OCI-LY7 (cell line): ENCODE measurements around the gene CFAP206. TPM values are rescaled to one million over a fixed set of nuclear protein-coding genes. Genes with fewer than 3 reads are reported as not detected.

Experiments
- BruUV-seq: library from RNA; stranded (reverse); fragments of 400-500 nt; replicated peaks from 2 replicates; lab custom pipeline; 2021; lab: Mats Ljungman, UMichigan
- CTCF ChIA-PET: fragments of 300-600 bp; sonication (Branson Sonifier 250); formaldehyde crosslinking; loops from one replicate; lab custom pipeline; 2022; ENCODE audit warnings: antibody characterized with exemption; ENCODE audit not compliant: unreplicated experiment; lab: Charles Lee
- POLR2A ChIA-PET: fragments of 300-600 bp; sonication (Branson Sonifier 250); formaldehyde crosslinking; loops from one replicate; lab custom pipeline; 2022; ENCODE audit warnings: antibody characterized with exemption; lab: Charles Lee
- DNase-seq: peaks from one replicate; pipeline ENCODE4 v3.0.0-alpha.2; 2015; ENCODE audit warnings: low spot score
- H2AFZ ChIP-seq: fragments of 200-600 bp; sonication (generic), shearing (Covaris generic); 2 replicates; pipeline ENCODE4 v1.6.1; 2014; ENCODE audit warnings: mild to moderate bottlenecking, antibody characterized with exemption, low read length, moderate library complexity
- H3K27ac ChIP-seq: fragments of 200-600 bp; sonication (generic); 2 replicates; pipeline ENCODE4 v1.5.1; 2014; ENCODE audit warnings: mixed run types, low read depth, mild to moderate bottlenecking, moderate library complexity, low read length, inconsistent platforms; ENCODE audit not compliant: poor library complexity, severe bottlenecking
- H3K36me3 ChIP-seq: fragments of 200-600 bp; sonication (generic); 2 replicates; pipeline ENCODE4 v1.6.1; 2014; ENCODE audit warnings: mild to moderate bottlenecking, antibody characterized with exemption, low read length, moderate library complexity, mixed read lengths; ENCODE audit not compliant: insufficient read depth
- H3K4me1 ChIP-seq: fragments of 200-600 bp; sonication (generic); 2 replicates; pipeline ENCODE4 v1.5.1; 2014; ENCODE audit warnings: mild to moderate bottlenecking, low read length; ENCODE audit not compliant: insufficient read depth, poor library complexity, severe bottlenecking
- H3K4me2 ChIP-seq: fragments of 200-600 bp; sonication (generic); 2 replicates; pipeline ENCODE4 v1.6.1; 2014; ENCODE audit warnings: mild to moderate bottlenecking, low read length
- H3K4me3 ChIP-seq: fragments of 200-600 bp; sonication (generic); 2 replicates; pipeline ENCODE4 v1.5.1; 2014; ENCODE audit warnings: mild to moderate bottlenecking, low read depth, low read length; ENCODE audit not compliant: poor library complexity, severe bottlenecking
- H3K79me2 ChIP-seq: fragments of 200-600 bp; sonication (generic); 2 replicates; pipeline ENCODE4 v1.6.1; 2016; ENCODE audit warnings: low read depth, mild to moderate bottlenecking, low read length, moderate library complexity, mixed read lengths; ENCODE audit not compliant: insufficient read depth
- H3K9me2 ChIP-seq: fragments of 200-600 bp; sonication (generic); 2 replicates; pipeline ENCODE4 v1.6.1; 2016; ENCODE audit warnings: mild to moderate bottlenecking, low read length, mixed read lengths; ENCODE audit not compliant: insufficient read depth
- H3K9me3 ChIP-seq: fragments of 200-600 bp; sonication (generic); 2 replicates; pipeline ENCODE4 v1.6.1; 2014; ENCODE audit warnings: mild to moderate bottlenecking, mixed run types, low read length, mixed read lengths
- H4K20me1 ChIP-seq: fragments of 200-600 bp; sonication (generic); 2 replicates; pipeline ENCODE4 v1.6.1; 2014; ENCODE audit warnings: mild to moderate bottlenecking, antibody characterized with exemption, low read length, moderate library complexity, mixed read lengths; ENCODE audit not compliant: insufficient read depth
- CTCF ChIP-seq: fragments of 200-600 bp; sonication (generic); conservative IDR thresholded peaks from 2 replicates; pipeline ENCODE4 v1.5.1; 2014; ENCODE audit warnings: mild to moderate bottlenecking, antibody characterized with exemption, low read length, moderate library complexity, mixed read lengths
- EZH2phosphoT487 ChIP-seq: fragments of 200-600 bp; sonication (generic); IDR thresholded peaks from 2 replicates; pipeline ENCODE4 v1.6.1; 2018; ENCODE audit warnings: low read depth, borderline replicate concordance, mild to moderate bottlenecking, mixed run types, antibody characterized with exemption, low read length, moderate library complexity, mixed read lengths
- intact Hi-C: fragments of 100-400 bp; cut with micrococcal nuclease; formaldehyde crosslinking; loops from one replicate; pipeline ENCODE4 v1.10.0; 2022; ENCODE audit not compliant: unreplicated experiment
- total RNA-seq, 2 experiments: library from RNA; depleted of rRNA in 1 of 2; stranded (reverse); fragments of >200 nt in 1 of 2; shearing (Covaris generic) in 1 of 2; gene quantifications; 2 replicates each; pipeline ENCODE4 v1.2.3, GENCODE V29; 2014 to 2022

CFAP206 gene
- total RNA-seq, 2 experiments from 2014 or later = 0.19 to 0.32 TPM

GRCh38 chr6:87407561-87407900, 241 bp upstream of the CFAP206 start:
- H3K27ac ChIP-seq = peak overlapping the region; percentile 50
- H3K9me2 ChIP-seq = no peaks in the 10 kb centered on the region
- peaks cover 5% of the 10 kb centered on the region for H3K4me1 ChIP-seq
- no peaks in the 10 kb centered on the region for H3K9me3 ChIP-seq
- no peaks in the 10 kb centered on the region for H4K20me1 ChIP-seq
- no peaks in the 10 kb centered on the region for H3K79me2 ChIP-seq
- BruUV-seq = no TSS peak
- peak overlapping the region; percentile 86 for H3K4me2 ChIP-seq
- intact Hi-C loops = loop anchor here (5.0 to 10.0 kb wide), 2 partner anchors 295 to 757 kb away; partner anchors contain the start of genes AKIRIN2 and CNR1
- POLR2A ChIA-PET = no interaction called here
- H2AFZ ChIP-seq = peak overlapping the region; percentile 98
- TF ChIP-seq CTCF (no peak), EZH2phosphoT487 (no peak)
- peak overlapping the region; percentile 85 for H3K4me3 ChIP-seq
- DNase-seq = peak; percentile 33
- CTCF ChIA-PET = interaction anchor here (1.6 kb wide), 1 partner anchor 14 kb away, joined by 5 read pairs; no protein-coding TSS in a partner anchor
- no peaks in the 10 kb centered on the region for H3K36me3 ChIP-seq

GRCh38 chr6:87408721-87409155, 966 bp downstream of the CFAP206 start:
- ChIA-PET CTCF (interaction anchor here (0.6 to 1.6 kb wide), 3 partner anchors 12 to 268 kb away, joined by 3 to 5 read pairs (median 5); no protein-coding TSS in a partner anchor), POLR2A (interaction anchor here (0.6 to 1.4 kb wide), 6 partner anchors 12 to 733 kb away, joined by 3 to 5 read pairs (median 3); no protein-coding TSS in a partner anchor)
- no TSS peak for BruUV-seq
- no peak for DNase-seq
- Histone ChIP-seq H3K79me2 (no peaks in the 10 kb centered on the region), H4K20me1 (no peaks in the 10 kb centered on the region), H3K27ac (peak overlapping the region; percentile 34), H3K4me2 (peak overlapping the region; percentile 69), H3K4me1 (peaks cover 5% of the 10 kb centered on the region), H3K9me2 (no peaks in the 10 kb centered on the region), H2AFZ (peak overlapping the region; percentile 99), H3K36me3 (no peaks in the 10 kb centered on the region), H3K9me3 (no peaks in the 10 kb centered on the region), H3K4me3 (peak overlapping the region; percentile 85)
- TF ChIP-seq CTCF = no peak
- TF ChIP-seq EZH2phosphoT487 = no peak
- intact Hi-C loops = loop anchor here (1.0 to 10.0 kb wide), 4 partner anchors 64 to 756 kb away; partner anchors contain the start of genes AKIRIN2, CNR1, SLC35A1 and SMIM8

- H2AFZ ChIP-seq = no peak overlapping the region
- TF ChIP-seq EZH2phosphoT487 (no peak), CTCF (no peak)
- no peak overlapping the region for H3K27ac ChIP-seq
- no peaks in the 10 kb centered on the region for H3K9me2 ChIP-seq
- intact Hi-C loops = no loop called here
- H3K9me3 ChIP-seq = no peaks in the 10 kb centered on the region
- no peaks in the 10 kb centered on the region for H4K20me1 ChIP-seq
- no peak overlapping the region for H3K4me3 ChIP-seq
- no TSS peak for BruUV-seq
- ChIA-PET CTCF (no interaction called here), POLR2A (no interaction called here)
- H3K36me3 ChIP-seq = no peaks in the 10 kb centered on the region
- no peaks in the 10 kb centered on the region for H3K79me2 ChIP-seq
- no peak for DNase-seq
- H3K4me1 ChIP-seq = no peaks in the 10 kb centered on the region
- no peak overlapping the region for H3K4me2 ChIP-seq
Measured at GRCh38 chr6:87419266-87419665, 11.5 kb downstream of the CFAP206 start.
